B cell (primary cell): Measurements from ENCODE around the gene TULP3. TPM values are rescaled to one million over a fixed set of nuclear protein-coding genes. Genes with fewer than 3 reads are reported as not detected.

Experiments
- ATAC-seq: fragments of 200-7000 bp; cut with Tn5 transposase; one replicate; pipeline ENCODE4 v1.10.0; 2021; ENCODE audit warnings: low read depth, mild to moderate bottlenecking, moderate number of reproducible peaks, moderate library complexity
- CTCF ChIA-PET: fragments of 350-600 bp; sonication (Branson Sonifier 250); formaldehyde crosslinking; loops from one replicate; lab custom pipeline; 2021; ENCODE audit warnings: antibody characterized with exemption, inconsistent platforms; lab: Charles Lee
- POLR2A ChIA-PET: fragments of 350-600 bp; sonication (Branson Sonifier 250); formaldehyde crosslinking; loops from one replicate; lab custom pipeline; 2021; ENCODE audit warnings: antibody characterized with exemption; lab: Charles Lee
- DNase-seq: peaks from one replicate; pipeline ENCODE4 v3.0.0; 2013
- H2AFZ ChIP-seq: 2 replicates; pipeline ENCODE4 v1.6.1; 2012; ENCODE audit warnings: mild to moderate bottlenecking, low read depth, low read length; ENCODE audit not compliant: insufficient read depth, poor library complexity, severe bottlenecking
- H3K27ac ChIP-seq, 2 donors: 1 replicate in 1 of 2; 2 replicates in 1 of 2; pipeline ENCODE4 v1.5.1; 2012 to 2013; ENCODE audit warnings: low read length in 2 of 2, mild to moderate bottlenecking in 2 of 2, moderate library complexity in 1 of 2
- H3K27me3 ChIP-seq, 4 experiments: fragments of 200-600 bp in 1 of 4; sonication (generic) in 1 of 4; replicated peaks in 1 of 4; 1 replicate in 2 of 4; 2 replicates in 2 of 4; pipeline versions ENCODE4 v1.6.1 to v1.7.0; 2013 to 2016; ENCODE audit warnings: low read length in 3 of 4, mild to moderate bottlenecking in 2 of 4, mixed read lengths in 1 of 4, moderate library complexity in 1 of 4; ENCODE audit not compliant: insufficient read depth in 4 of 4, control insufficient read depth in 3 of 4; ENCODE audit errors: control extremely low read depth in 1 of 4
- H3K36me3 ChIP-seq, 2 experiments: replicated peaks in 1 of 2; 1 replicate in 1 of 2; 2 replicates in 1 of 2; pipeline versions ENCODE4 v1.6.1 to v1.7.1; 2013; ENCODE audit warnings: low read length in 1 of 2; ENCODE audit not compliant: insufficient read depth in 2 of 2, control insufficient read depth in 1 of 2; ENCODE audit errors: control extremely low read depth in 1 of 2, extremely low read depth in 1 of 2
- H3K4me1 ChIP-seq, 2 donors: fragments of 200-600 bp in 1 of 2; sonication (generic) in 1 of 2; 1 replicate in 1 of 2; 2 replicates in 1 of 2; pipeline versions ENCODE4 v1.5.1 to v1.6.1; 2013 to 2017; ENCODE audit warnings: low read length in 2 of 2; ENCODE audit not compliant: control insufficient read depth in 2 of 2, insufficient read depth in 2 of 2
- H3K4me2 ChIP-seq: replicated peaks from 2 replicates; pipeline ENCODE3; 2012; ENCODE audit warnings: mild to moderate bottlenecking, low read depth, low read length; ENCODE audit not compliant: poor library complexity, severe bottlenecking
- H3K4me3 ChIP-seq, 5 experiments: fragments of 200-600 bp in 1 of 5; sonication (generic) in 1 of 5; 1 replicate in 3 of 5; 2 replicates in 2 of 5; pipeline versions ENCODE4 v1.5.1 to v1.7.0; 2011 to 2016; ENCODE audit warnings: low read length in 4 of 5, mild to moderate bottlenecking in 4 of 5, low read depth in 2 of 5, control low read depth in 1 of 5, moderate library complexity in 1 of 5; ENCODE audit not compliant: insufficient read depth in 1 of 5; ENCODE audit errors: control extremely low read depth in 1 of 5, extremely low read depth in 1 of 5
- H3K79me2 ChIP-seq: fragments of 200-600 bp; sonication (generic); one replicate; pipeline ENCODE4 v1.6.0; 2016; ENCODE audit warnings: low read length; ENCODE audit not compliant: control insufficient read depth, insufficient read depth
- H3K9ac ChIP-seq: fragments of 200-600 bp; sonication (generic); 2 replicates; pipeline ENCODE4 v1.6.1; 2017; ENCODE audit warnings: mild to moderate bottlenecking, low read length, moderate library complexity
- H3K9me3 ChIP-seq, 3 donors: one replicate each; pipeline versions ENCODE4 v1.6.1 to v1.7.1; 2013; ENCODE audit warnings: low read length in 2 of 3; ENCODE audit not compliant: control insufficient read depth in 2 of 3, insufficient read depth in 1 of 3; ENCODE audit errors: control extremely low read depth in 1 of 3
- H4K20me1 ChIP-seq: 2 replicates; pipeline ENCODE4 v1.6.0; 2012; ENCODE audit warnings: mild to moderate bottlenecking, low read length; ENCODE audit not compliant: insufficient read depth, control insufficient read depth, poor library complexity, severe bottlenecking
- H3K27ac Mint-ChIP-seq: one replicate; pipeline ENCODE4 v1.8.0; 2021; ENCODE audit warnings: mixed read lengths
- H3K27me3 Mint-ChIP-seq: one replicate; pipeline ENCODE4 v1.8.0; 2021; ENCODE audit warnings: mixed read lengths
- H3K4me1 Mint-ChIP-seq: one replicate; pipeline ENCODE4 v1.8.0; 2021; ENCODE audit warnings: mixed read lengths
- H3K4me3 Mint-ChIP-seq: one replicate; pipeline ENCODE4 v1.8.0; 2021; ENCODE audit warnings: mixed read lengths
- H3K9me3 Mint-ChIP-seq: one replicate; pipeline ENCODE4 v1.8.0; 2022; ENCODE audit warnings: mixed read lengths; ENCODE audit not compliant: insufficient read depth
- CTCF ChIP-seq: fragments of 200-600 bp; IDR thresholded peaks from one replicate; pipeline ENCODE4 v1.8.0; 2022; ENCODE audit warnings: antibody characterized with exemption, mild to moderate bottlenecking
- EZH2 ChIP-seq: IDR thresholded peaks from 2 replicates; pipeline ENCODE4 v1.6.1; 2012; ENCODE audit warnings: borderline replicate concordance, low read depth, mild to moderate bottlenecking, moderate library complexity, low read length; ENCODE audit not compliant: insufficient read depth, poor library complexity, severe bottlenecking
- WGBS: methylation state at CpG from one replicate; pipeline ENCODE4 v1.1.5; 2013; ENCODE audit warnings: missing lambda C conversion rate; ENCODE audit not compliant: insufficient coverage; 5-methylcytosine and 5-hydroxymethylcytosine counted together
- intact Hi-C: fragments of 100-400 bp; cut with micrococcal nuclease; formaldehyde crosslinking; loops from one replicate; pipeline ENCODE4 v1.10.0; 2022
- polyA plus RNA-seq: library from polyadenylated mRNA; depleted of rRNA; stranded (reverse); fragments of >200 nt; gene quantifications from 2 replicates; pipeline ENCODE4 v1.2.3, GENCODE V29; 2012
- total RNA-seq, 2 donors: library from RNA; stranded (reverse); fragments of 120-200 nt in 1 of 2; gene quantifications; 1 replicate in 1 of 2; 2 replicates in 1 of 2; pipeline versions ENCODE4 v1.2.3 to v1.2.4, GENCODE V29; 2013 to 2022

Gene TULP3
- total and polyA plus RNA-seq, 2 donors (not counting 1 experiment from before 2014, with no cell fraction given) = 8.3 to 9.2 TPM

GRCh38 chr12:2856051-2856450 lies 34.6 kb upstream of the TULP3 start:
- TF ChIP-seq EZH2 (no peak), CTCF (no peak)
- DNase-seq = no peak
- ATAC-seq = no peak
- no peaks in the 10 kb centered on the region for H3K4me1 ChIP-seq
- intact Hi-C loops = loop anchor here (10.0 kb wide), 1 partner anchor 179 kb away; no protein-coding TSS in a partner anchor
- no peaks in the 10 kb centered on the region for H3K27me3 ChIP-seq
- no peaks in the 10 kb centered on the region for H4K20me1 ChIP-seq
- H3K36me3 ChIP-seq = peaks cover 0 to 10% of the 10 kb centered on the region in 2 experiments
- Mint-ChIP-seq H3K4me3 (no peak overlapping the region), H3K9me3 (no peaks in the 10 kb centered on the region), H3K27me3 (no peaks in the 10 kb centered on the region), H3K4me1 (no peaks in the 10 kb centered on the region), H3K27ac (no peak overlapping the region)
- H3K27ac ChIP-seq = no peak overlapping the region
- POLR2A ChIA-PET = no interaction called here
- H3K4me3 ChIP-seq = no peak overlapping the region
- no peak overlapping the region for H3K4me2 ChIP-seq
- CTCF ChIA-PET = interaction anchor here (3.8 kb wide), 1 partner anchor 88 kb away, joined by 22 read pairs; no protein-coding TSS in a partner anchor
- H2AFZ ChIP-seq = no peak overlapping the region
- no peaks in the 10 kb centered on the region for H3K9me3 ChIP-seq
- WGBS = 80% methylated on average over 1 of the region's 3 CpGs
- no peaks in the 10 kb centered on the region for H3K79me2 ChIP-seq
- H3K9ac ChIP-seq = no peak overlapping the region

- POLR2A ChIA-PET = no interaction called here
- ATAC-seq = no peak
- Histone ChIP-seq H3K4me1 (no peaks in the 10 kb centered on the region), H3K4me2 (no peak within 1 kb of the TSS), H3K27ac (no peak within 1 kb of the TSS), H3K79me2 (no peaks in the 10 kb centered on the region), H3K27me3 (no peaks in the 10 kb centered on the region), H3K4me3 (no peak within 1 kb of the TSS), H3K36me3 (peaks cover 0 to 10% of the 10 kb centered on the region in 2 experiments), H2AFZ (no peak within 1 kb of the TSS), H3K9me3 (no peaks in the 10 kb centered on the region), H4K20me1 (no peaks in the 10 kb centered on the region), H3K9ac (no peak within 1 kb of the TSS)
- Mint-ChIP-seq H3K27me3 (no peaks in the 10 kb centered on the region), H3K4me1 (no peaks in the 10 kb centered on the region), H3K27ac (no peak within 1 kb of the TSS), H3K9me3 (no peaks in the 10 kb centered on the region), H3K4me3 (no peak within 1 kb of the TSS)
- DNase-seq = no peak
- CTCF ChIA-PET = no interaction called here
- TF ChIP-seq EZH2 (no peak), CTCF (no peak)
- intact Hi-C loops = loop anchor here (10.0 kb wide), 1 partner anchor 178 kb away; no protein-coding TSS in a partner anchor
- WGBS = 100% methylated on average over 2 of the region's 3 CpGs
Measured at GRCh38 chr12:2857021-2857431, 33.7 kb upstream of the TULP3 start, which contains the start of gene TEX52. TEX52 (minus strand) TSS chr12:2857039; CDS start chr12:2857026, 13 bp downstream.
